ENCODE data around the gene SH3RF3. TPM values are rescaled to one million over a fixed set of nuclear protein-coding genes. Genes with fewer than 3 reads are reported as not detected.

Gene SH3RF3
- total RNA-seq, 1 donor from 2014 or later = 2.1 TPM

DNA sequence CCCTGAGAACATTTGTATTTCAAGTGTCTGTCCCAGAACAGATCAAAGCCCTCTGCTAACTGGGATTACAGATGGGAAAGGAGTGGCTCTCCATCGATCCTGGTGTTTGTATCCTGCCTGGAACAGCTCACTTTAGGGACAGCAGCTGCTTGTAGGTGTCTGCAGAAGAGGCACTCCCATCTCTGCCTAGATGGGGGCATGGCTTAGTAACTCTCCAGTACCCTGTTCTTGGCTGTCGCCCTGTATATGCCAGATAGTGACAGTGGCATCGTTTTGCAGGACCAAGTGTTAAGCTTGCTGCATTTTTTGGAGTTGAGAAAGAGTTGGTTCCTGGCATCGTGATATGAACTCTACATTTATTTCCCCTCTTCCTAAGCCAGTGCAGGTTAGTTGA is 189.9 kb downstream of the SH3RF3 start:
- H3K9me3 ChIP-seq (ENCODE audit: control insufficient read depth in 3 of 3, low read length in 3 of 3) = no peaks in the 10 kb centered on the region
- H3K27me3 ChIP-seq (ENCODE audit: control insufficient read depth in 3 of 3, insufficient read depth in 3 of 3, low read length in 3 of 3) = no peaks in the 10 kb centered on the region
- no peak overlapping the region for H3K4me3 ChIP-seq (ENCODE audit: low read length in 3 of 3)
- H3K9ac ChIP-seq (ENCODE audit: low read depth in 1 of 3, low read length in 3 of 3) = no peak overlapping the region
- H3K27ac ChIP-seq (ENCODE audit: low read depth, low read length) = peak overlapping the region; percentile 80
- H3K36me3 ChIP-seq (ENCODE audit: control insufficient read depth in 3 of 3, insufficient read depth in 3 of 3, low read length in 3 of 3) = no peaks in the 10 kb centered on the region
- peaks cover 49 to 62% (median 53%) of the 10 kb centered on the region in 3 donors for H3K4me1 ChIP-seq (ENCODE audit: control insufficient read depth in 3 of 3, insufficient read depth in 3 of 3, low read length in 3 of 3)

DNA sequence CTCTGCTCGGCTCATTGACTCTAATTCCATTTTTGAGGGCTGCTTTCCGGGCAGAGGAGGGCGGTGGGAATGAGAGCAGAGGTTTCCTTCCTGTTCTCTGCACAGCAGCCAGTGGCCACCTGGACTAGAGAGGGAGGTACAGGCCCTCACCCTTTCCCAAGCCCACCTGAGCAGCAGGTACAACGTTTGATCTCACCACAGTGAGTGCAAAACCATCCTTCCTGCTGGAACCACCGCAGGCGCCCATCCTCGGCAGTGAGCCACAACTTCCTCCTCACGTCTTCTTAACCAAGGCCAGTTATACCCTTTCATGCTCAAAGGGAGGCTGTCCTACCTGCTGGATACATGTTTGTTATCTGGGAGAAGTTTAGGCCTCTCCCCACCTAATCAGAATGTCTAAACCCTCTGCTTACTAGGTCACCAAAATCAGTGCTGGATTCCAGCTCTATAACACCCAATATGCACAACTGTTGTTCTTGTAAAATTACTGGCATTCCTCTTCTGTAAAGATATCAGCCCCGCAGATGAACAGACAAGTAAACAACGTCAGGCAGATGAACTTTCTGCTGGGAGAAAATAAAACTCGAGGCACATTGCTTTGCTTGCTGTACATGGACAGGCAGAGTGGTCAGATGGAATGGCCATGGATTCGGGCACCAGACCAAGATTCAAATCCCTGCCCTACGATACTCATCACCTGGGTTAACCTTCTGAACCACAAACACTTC is 191.4 kb downstream of the SH3RF3 start:
- Histone ChIP-seq H3K36me3 (ENCODE audit: control insufficient read depth in 3 of 3, insufficient read depth in 3 of 3, low read length in 3 of 3) (no peaks in the 10 kb centered on the region), H3K4me1 (ENCODE audit: control insufficient read depth in 3 of 3, insufficient read depth in 3 of 3, low read length in 3 of 3) (peaks cover 57 to 70% (median 63%) of the 10 kb centered on the region in 3 donors), H3K27ac (ENCODE audit: low read depth, low read length) (no peak overlapping the region), H3K9me3 (ENCODE audit: control insufficient read depth in 3 of 3, low read length in 3 of 3) (no peaks in the 10 kb centered on the region), H3K9ac (ENCODE audit: low read depth in 1 of 3, low read length in 3 of 3) (no peak overlapping the region), H3K4me3 (ENCODE audit: low read length in 3 of 3) (no peak overlapping the region), H3K27me3 (ENCODE audit: control insufficient read depth in 3 of 3, insufficient read depth in 3 of 3, low read length in 3 of 3) (no peaks in the 10 kb centered on the region)

DNA sequence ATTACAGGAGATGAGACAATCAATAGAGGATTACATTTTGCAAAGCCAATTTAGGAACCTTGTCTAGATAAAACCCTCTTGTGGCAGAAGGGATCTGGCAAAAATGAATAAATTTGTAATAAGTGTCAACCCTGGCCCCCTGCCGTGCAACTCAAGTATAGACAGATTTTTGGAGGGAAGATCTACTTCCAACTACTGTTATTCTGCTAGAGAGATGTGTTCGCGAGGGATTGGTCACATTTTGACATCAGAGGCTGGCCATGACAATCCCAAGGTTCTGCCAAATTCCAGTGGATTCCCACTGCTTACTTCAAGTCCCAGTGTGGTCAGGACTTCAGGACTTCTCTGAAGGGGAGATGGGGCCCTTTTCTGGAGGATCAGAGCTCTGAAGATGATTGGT is 192.6 kb downstream of the SH3RF3 start:
- H3K4me3 ChIP-seq (ENCODE audit: low read length in 3 of 3) = no peak overlapping the region
- no peaks in the 10 kb centered on the region for H3K27me3 ChIP-seq (ENCODE audit: control insufficient read depth in 3 of 3, insufficient read depth in 3 of 3, low read length in 3 of 3)
- H3K27ac ChIP-seq (ENCODE audit: low read depth, low read length) = peak overlapping the region; percentile 60
- H3K4me1 ChIP-seq (ENCODE audit: control insufficient read depth in 3 of 3, insufficient read depth in 3 of 3, low read length in 3 of 3) = peaks cover 64 to 72% (median 69%) of the 10 kb centered on the region in 3 donors
- no peaks in the 10 kb centered on the region for H3K9me3 ChIP-seq (ENCODE audit: control insufficient read depth in 3 of 3, low read length in 3 of 3)
- H3K36me3 ChIP-seq (ENCODE audit: control insufficient read depth in 3 of 3, insufficient read depth in 3 of 3, low read length in 3 of 3) = no peaks in the 10 kb centered on the region
- H3K9ac ChIP-seq (ENCODE audit: low read depth in 1 of 3, low read length in 3 of 3) = peak overlapping the region in 1 of 3 donors; percentile 34

DNA sequence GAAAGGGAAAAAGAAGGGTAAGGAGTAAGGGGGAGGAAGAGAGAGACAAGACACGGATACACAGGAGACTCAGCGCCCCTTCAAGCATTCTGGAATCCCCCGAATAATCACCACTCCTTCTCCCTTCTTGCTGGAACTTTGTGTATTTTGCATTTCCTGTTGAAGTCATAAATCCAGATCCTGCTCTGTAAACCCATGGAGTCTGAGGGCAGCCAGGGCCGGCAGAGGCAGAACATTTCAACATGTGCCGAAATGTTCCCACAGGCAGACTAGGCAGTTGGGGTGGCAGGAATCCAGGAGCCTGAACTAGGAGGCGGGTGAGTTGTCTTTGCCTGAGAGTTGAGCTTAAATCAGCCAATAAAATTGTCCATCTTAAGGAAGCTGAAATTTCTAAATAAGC is 193.1 kb downstream of the SH3RF3 start:
- peak overlapping the region; percentile 60 for H3K27ac ChIP-seq (ENCODE audit: low read depth, low read length)
- H3K36me3 ChIP-seq (ENCODE audit: control insufficient read depth in 3 of 3, insufficient read depth in 3 of 3, low read length in 3 of 3) = no peaks in the 10 kb centered on the region
- H3K9me3 ChIP-seq (ENCODE audit: control insufficient read depth in 3 of 3, low read length in 3 of 3) = no peaks in the 10 kb centered on the region
- no peak overlapping the region for H3K4me3 ChIP-seq (ENCODE audit: low read length in 3 of 3)
- peak overlapping the region in 2 of 3 donors; percentile 14 to 34 for H3K9ac ChIP-seq (ENCODE audit: low read depth in 1 of 3, low read length in 3 of 3)
- peaks cover 62 to 72% (median 69%) of the 10 kb centered on the region in 3 donors for H3K4me1 ChIP-seq (ENCODE audit: control insufficient read depth in 3 of 3, insufficient read depth in 3 of 3, low read length in 3 of 3)
- H3K27me3 ChIP-seq (ENCODE audit: control insufficient read depth in 3 of 3, insufficient read depth in 3 of 3, low read length in 3 of 3) = no peaks in the 10 kb centered on the region

DNA sequence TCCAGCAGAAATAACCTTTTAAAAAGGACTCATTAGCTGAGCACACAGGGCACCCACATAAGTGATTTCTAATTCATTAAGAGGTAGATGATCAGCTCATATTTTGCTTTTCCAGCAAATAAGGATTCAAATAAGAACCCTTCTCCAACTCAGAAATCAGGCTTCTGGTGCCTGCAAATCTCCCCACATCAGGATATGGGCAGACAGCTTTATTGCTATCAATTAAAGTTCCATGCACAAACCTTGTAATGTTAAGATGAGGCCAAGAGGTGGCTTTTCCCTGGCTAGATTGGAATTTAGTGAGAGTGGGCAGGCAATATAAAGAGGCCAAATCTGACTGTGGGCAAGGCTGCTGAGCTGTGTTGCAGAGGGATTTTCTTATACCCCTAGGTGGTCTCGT is 193.6 kb downstream of the SH3RF3 start:
- H3K9ac ChIP-seq (ENCODE audit: low read depth in 1 of 3, low read length in 3 of 3) = no peak overlapping the region
- H3K4me3 ChIP-seq (ENCODE audit: low read length in 3 of 3) = no peak overlapping the region
- H3K4me1 ChIP-seq (ENCODE audit: control insufficient read depth in 3 of 3, insufficient read depth in 3 of 3, low read length in 3 of 3) = peaks cover 57 to 66% (median 64%) of the 10 kb centered on the region in 3 donors
- H3K27me3 ChIP-seq (ENCODE audit: control insufficient read depth in 3 of 3, insufficient read depth in 3 of 3, low read length in 3 of 3) = no peaks in the 10 kb centered on the region
- H3K27ac ChIP-seq (ENCODE audit: low read depth, low read length) = no peak overlapping the region
- H3K36me3 ChIP-seq (ENCODE audit: control insufficient read depth in 3 of 3, insufficient read depth in 3 of 3, low read length in 3 of 3) = no peaks in the 10 kb centered on the region
- no peaks in the 10 kb centered on the region for H3K9me3 ChIP-seq (ENCODE audit: control insufficient read depth in 3 of 3, low read length in 3 of 3)

DNA sequence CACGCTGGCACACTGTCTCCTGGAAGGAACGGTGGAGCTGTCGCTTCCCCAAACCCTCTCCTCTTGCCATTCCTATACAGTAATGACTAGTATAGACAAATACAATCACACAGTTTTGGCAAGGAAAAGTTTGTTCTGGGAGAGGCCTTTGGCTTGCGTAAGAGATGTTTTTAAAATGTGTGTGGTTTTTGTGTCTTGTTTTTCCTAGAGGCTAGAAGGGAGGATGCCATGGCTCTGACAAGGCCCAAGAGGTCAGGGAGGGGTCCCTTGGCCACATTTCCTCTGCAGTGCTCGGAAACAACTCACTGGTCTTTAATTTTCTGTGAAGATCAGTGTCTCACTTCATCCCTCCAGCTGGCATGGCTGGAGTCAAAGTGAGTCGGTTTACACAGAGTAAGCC is 195.9 kb downstream of the SH3RF3 start:
- Histone ChIP-seq H3K9ac (ENCODE audit: low read depth in 1 of 3, low read length in 3 of 3) (no peak overlapping the region), H3K27me3 (ENCODE audit: control insufficient read depth in 3 of 3, insufficient read depth in 3 of 3, low read length in 3 of 3) (no peaks in the 10 kb centered on the region), H3K9me3 (ENCODE audit: control insufficient read depth in 3 of 3, low read length in 3 of 3) (no peaks in the 10 kb centered on the region), H3K4me1 (ENCODE audit: control insufficient read depth in 3 of 3, insufficient read depth in 3 of 3, low read length in 3 of 3) (peaks cover 35 to 44% (median 42%) of the 10 kb centered on the region in 3 donors), H3K4me3 (ENCODE audit: low read length in 3 of 3) (no peak overlapping the region), H3K27ac (ENCODE audit: low read depth, low read length) (peak overlapping the region; percentile 53), H3K36me3 (ENCODE audit: control insufficient read depth in 3 of 3, insufficient read depth in 3 of 3, low read length in 3 of 3) (no peaks in the 10 kb centered on the region)

DNA sequence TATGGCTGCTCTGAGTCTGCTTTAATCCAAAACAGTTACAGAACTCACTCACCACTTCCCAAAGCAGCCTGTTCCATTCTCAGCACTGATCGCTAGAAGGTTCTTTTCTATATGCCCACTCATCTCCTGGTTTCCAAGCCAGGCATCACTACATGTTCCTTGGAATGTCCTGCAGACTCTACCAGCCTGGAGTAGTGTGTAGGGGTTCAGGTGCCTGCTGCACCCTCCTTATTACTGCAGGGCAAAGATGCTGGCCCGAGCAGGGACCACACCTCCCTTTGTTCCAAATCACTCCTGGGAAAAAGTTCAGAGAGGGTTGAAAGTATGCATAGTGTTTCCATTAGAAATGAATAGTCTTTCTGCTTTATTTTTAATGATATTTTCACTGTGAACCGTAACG is 196.6 kb downstream of the SH3RF3 start:
- Histone ChIP-seq H3K9ac (ENCODE audit: low read depth in 1 of 3, low read length in 3 of 3) (no peak overlapping the region), H3K4me1 (ENCODE audit: control insufficient read depth in 3 of 3, insufficient read depth in 3 of 3, low read length in 3 of 3) (peaks cover 31 to 40% (median 38%) of the 10 kb centered on the region in 3 donors), H3K36me3 (ENCODE audit: control insufficient read depth in 3 of 3, insufficient read depth in 3 of 3, low read length in 3 of 3) (no peaks in the 10 kb centered on the region), H3K4me3 (ENCODE audit: low read length in 3 of 3) (no peak overlapping the region), H3K27ac (ENCODE audit: low read depth, low read length) (peak overlapping the region; percentile 16), H3K9me3 (ENCODE audit: control insufficient read depth in 3 of 3, low read length in 3 of 3) (no peaks in the 10 kb centered on the region), H3K27me3 (ENCODE audit: control insufficient read depth in 3 of 3, insufficient read depth in 3 of 3, low read length in 3 of 3) (no peaks in the 10 kb centered on the region)

DNA sequence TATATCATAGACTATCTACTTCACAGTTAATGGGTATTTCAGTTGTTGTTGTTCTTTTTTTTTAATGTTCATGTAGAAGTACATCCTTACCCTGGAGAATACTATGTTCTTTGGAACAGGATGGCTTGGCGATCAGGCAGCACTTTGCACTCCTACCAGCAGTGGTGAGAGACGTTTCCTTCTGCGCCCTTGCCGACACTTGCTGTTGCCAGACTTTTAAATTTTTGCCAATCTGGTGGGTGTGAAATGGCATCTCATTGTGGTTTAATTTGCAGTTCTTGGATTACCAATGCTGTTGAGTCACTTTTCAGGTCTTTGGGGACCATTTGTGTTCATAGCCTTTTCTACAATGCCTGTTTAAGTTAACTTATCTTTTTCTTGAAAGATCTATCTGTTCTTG is 197.3 kb downstream of the SH3RF3 start:
- H3K9me3 ChIP-seq (ENCODE audit: control insufficient read depth in 3 of 3, low read length in 3 of 3) = no peaks in the 10 kb centered on the region
- no peak overlapping the region for H3K27ac ChIP-seq (ENCODE audit: low read depth, low read length)
- no peaks in the 10 kb centered on the region for H3K36me3 ChIP-seq (ENCODE audit: control insufficient read depth in 3 of 3, insufficient read depth in 3 of 3, low read length in 3 of 3)
- H3K27me3 ChIP-seq (ENCODE audit: control insufficient read depth in 3 of 3, insufficient read depth in 3 of 3, low read length in 3 of 3) = no peaks in the 10 kb centered on the region
- H3K4me1 ChIP-seq (ENCODE audit: control insufficient read depth in 3 of 3, insufficient read depth in 3 of 3, low read length in 3 of 3) = peaks cover 33 to 40% (median 38%) of the 10 kb centered on the region in 3 donors
- H3K4me3 ChIP-seq (ENCODE audit: low read length in 3 of 3) = no peak overlapping the region
- no peak overlapping the region for H3K9ac ChIP-seq (ENCODE audit: low read depth in 1 of 3, low read length in 3 of 3)

DNA sequence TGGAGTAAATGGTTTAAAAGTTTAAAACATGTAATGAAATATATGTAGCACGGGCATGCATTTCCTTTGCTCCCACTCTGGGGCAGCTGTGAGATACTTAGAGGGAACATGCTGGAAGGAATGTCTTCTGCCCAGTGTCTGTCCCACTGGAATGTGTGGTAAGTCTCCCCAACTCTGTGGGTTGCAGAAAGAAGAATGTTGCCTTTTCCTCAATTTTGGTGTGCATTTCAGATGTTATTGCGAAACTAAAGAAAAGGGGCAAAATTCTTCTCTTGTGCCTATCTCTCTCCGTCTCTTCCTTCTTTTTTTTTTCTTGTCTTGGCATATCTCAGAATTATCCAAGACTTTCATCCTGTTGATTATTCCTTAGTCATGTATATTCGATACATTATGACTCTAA is 201.1 kb downstream of the SH3RF3 start:
- Histone ChIP-seq H3K9me3 (ENCODE audit: control insufficient read depth in 3 of 3, low read length in 3 of 3) (no peaks in the 10 kb centered on the region), H3K4me1 (ENCODE audit: control insufficient read depth in 3 of 3, insufficient read depth in 3 of 3, low read length in 3 of 3) (peaks cover 23 to 31% (median 25%) of the 10 kb centered on the region in 3 donors), H3K27me3 (ENCODE audit: control insufficient read depth in 3 of 3, insufficient read depth in 3 of 3, low read length in 3 of 3) (no peaks in the 10 kb centered on the region), H3K27ac (ENCODE audit: low read depth, low read length) (no peak overlapping the region), H3K9ac (ENCODE audit: low read depth in 1 of 3, low read length in 3 of 3) (no peak overlapping the region), H3K4me3 (ENCODE audit: low read length in 3 of 3) (no peak overlapping the region), H3K36me3 (ENCODE audit: control insufficient read depth in 3 of 3, insufficient read depth in 3 of 3, low read length in 3 of 3) (no peaks in the 10 kb centered on the region)

DNA sequence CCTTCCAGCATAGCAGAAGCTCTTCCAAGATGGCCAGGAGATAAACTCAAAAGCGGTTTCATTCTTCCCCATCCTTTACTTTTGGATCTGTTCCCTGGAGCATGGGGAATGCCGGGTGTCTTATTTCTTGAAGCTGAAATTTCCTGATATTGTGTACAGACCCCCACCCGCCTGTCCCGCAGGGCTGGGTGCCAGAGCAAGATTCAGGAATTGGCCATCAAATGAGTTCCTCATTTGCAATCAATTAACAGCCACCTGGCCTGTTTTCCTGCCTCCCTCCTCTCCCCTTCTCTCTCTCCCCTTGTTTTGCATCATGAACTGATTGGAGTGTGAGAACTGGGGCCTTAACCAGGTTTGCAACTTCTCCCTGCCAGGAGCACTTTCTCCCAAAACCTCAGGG is 202.1 kb downstream of the SH3RF3 start:
- Histone ChIP-seq H3K4me1 (ENCODE audit: control insufficient read depth in 3 of 3, insufficient read depth in 3 of 3, low read length in 3 of 3) (peaks cover 21 to 22% (median 22%) of the 10 kb centered on the region in 3 donors), H3K36me3 (ENCODE audit: control insufficient read depth in 3 of 3, insufficient read depth in 3 of 3, low read length in 3 of 3) (no peaks in the 10 kb centered on the region), H3K9me3 (ENCODE audit: control insufficient read depth in 3 of 3, low read length in 3 of 3) (no peaks in the 10 kb centered on the region), H3K27me3 (ENCODE audit: control insufficient read depth in 3 of 3, insufficient read depth in 3 of 3, low read length in 3 of 3) (no peaks in the 10 kb centered on the region), H3K4me3 (ENCODE audit: low read length in 3 of 3) (no peak overlapping the region), H3K9ac (ENCODE audit: low read depth in 1 of 3, low read length in 3 of 3) (no peak overlapping the region), H3K27ac (ENCODE audit: low read depth, low read length) (no peak overlapping the region)

Data from skeletal muscle tissue (tissue), 4 donors.